KBM-7 (cell line): ENCODE data around the gene MGAT5.

Experiments used
- DNase-seq: peaks from one replicate; pipeline ENCODE4 v3.0.0-alpha.2; 2015
- in situ Hi-C: fragments of 300-500 bp; cut with MboI; formaldehyde crosslinking; loops from 2 replicates; pipeline ENCODE4 v1.14.3; 2020; ENCODE audit warnings: low sequenced_read_pairs, low pct_unique_long_range_greater_than_20kb, mixed read lengths

MGAT5 gene

DNA sequence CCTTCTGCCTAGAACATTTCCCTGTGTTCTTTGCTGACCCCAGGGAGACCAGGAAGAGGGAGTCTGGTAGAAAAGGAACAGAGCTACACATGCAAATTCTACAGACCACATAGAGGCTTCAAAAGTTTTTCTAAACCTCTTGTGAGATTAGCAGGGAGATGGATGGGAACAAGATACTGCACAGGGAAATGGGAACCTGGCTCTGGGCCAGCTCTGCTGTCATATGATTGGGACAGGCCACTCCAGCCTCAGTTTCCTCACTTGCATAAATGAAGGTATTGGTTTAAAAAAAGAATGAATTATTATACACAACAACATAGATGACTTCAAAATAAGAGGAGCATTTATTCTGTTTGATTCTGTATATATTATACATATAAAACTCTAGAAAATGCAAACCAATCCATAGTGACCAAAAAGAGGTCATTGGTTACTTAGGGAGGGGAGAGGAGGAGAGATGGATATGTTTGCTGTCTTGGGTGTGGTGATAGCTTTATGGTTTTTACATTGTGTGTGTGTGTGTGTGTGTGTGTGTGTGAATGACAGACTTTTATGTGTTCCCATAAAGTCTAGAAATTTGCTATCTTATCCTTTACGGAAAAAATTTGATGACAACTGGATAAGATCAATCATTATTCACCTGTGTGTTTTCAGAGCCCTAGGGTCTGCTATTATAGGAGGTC, 115.5 kb downstream of the MGAT5 start:
- in situ Hi-C loops: no loop called here
- no peak for DNase-seq

DNA sequence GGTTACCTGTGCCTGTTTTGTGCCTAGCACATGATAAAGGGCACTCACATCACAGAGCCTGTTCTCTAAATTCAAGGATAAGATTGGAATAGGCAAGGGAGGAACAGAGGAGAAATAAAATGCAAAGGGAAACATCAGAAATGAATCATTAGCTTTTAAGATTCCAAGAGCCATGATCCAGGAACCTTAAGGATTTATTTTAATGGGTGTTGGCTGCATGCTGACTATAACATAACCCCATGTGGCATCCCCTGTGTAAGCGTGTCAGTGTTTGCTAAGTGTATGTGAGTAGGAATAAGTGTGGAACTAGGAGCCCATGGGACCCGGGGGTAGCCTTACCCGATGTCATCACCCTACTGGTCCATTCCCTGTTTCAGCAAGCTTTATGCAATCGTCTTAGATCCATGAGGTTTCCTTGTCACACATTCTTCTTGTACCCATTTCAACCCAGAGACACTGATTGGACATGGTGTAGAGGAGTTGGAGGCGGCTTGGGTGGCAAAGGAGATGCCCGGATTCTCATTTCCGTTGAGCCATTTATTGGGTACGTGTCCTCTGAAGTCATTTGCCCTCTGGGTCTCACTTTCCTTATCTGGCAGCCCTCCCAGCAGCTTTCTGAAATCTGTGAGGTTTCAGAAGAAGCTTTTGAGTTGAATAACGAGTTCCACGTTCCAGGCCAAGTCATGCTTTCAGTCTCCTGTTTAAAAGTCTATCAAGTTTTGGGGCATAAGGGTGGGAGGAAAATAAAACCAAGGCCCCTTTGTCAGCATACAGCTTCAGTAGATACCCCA, 117.0 kb downstream of the MGAT5 start:
- in situ Hi-C loops: no loop called here

DNA sequence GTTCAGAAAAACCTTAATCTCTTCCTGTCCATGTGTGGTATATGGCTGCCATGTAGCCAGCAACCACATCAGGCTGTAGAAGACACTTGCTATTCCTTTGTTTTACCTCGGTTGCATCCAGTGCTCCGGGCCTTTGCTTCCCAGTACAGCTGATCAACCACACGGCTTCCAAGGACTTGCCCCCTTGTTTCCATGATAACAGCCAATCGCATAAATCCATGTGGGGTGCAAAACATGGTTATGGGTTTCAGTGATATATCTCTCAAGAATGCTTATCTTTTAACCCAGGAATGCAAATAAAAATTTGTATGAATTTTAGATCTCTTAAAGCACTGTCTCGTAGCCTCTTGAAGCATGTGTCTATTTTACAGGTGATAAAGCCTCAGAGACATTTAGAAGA, 118.3 kb downstream of the MGAT5 start:
- in situ Hi-C loops: no loop called here
- no peak for DNase-seq

More for the DNA sequence above, 117.0 kb downstream of the MGAT5 start:
- DNase-seq: no peak

DNA sequence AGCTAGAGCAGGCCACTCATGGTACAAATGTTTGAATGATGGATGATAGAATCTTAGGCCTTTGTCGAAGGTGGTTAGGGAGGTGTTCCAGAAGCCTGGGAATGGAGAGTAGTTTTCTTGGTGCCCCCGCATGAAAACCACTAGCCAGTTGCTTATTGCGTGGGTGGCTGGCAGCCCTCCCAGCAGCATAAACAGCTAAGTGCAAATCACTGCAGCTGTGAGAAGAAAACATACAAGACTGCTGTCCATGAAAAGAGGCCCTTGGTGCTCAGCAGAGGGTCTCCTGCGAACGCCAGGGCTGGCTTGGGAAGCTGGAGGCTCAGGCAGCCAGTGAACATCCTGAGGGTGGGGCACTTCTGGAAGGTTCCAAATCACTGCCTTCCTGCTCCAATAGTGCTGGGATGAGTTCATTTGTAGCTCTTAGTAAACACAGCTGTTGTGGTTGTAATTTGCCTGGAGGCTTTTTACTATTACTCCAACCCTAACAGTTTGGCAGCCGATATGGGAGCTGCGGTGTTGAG, 118.8 kb downstream of the MGAT5 start:
- no peak for DNase-seq
- in situ Hi-C loops: no loop called here

DNA sequence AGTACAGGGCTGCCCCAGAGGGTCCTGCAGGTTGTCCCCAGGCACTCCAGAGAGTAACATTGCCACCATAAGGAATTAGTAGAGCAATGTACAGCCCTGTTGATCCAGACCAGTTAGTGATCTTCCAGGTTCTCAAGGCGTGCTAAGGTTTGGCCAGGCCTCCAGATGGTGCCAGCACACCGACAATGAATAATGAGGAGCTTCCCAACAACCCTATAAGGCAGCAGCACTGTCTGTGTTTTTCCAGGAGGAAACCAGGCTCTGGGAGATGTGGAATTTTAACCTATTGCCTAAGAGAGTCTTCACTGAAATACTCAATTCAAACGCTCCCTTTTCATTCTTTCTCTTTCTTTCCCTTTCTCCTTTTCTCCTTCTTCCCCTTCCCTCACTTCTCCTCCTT, 122.1 kb downstream of the MGAT5 start:
- in situ Hi-C loops: no loop called here
- no peak for DNase-seq

DNA sequence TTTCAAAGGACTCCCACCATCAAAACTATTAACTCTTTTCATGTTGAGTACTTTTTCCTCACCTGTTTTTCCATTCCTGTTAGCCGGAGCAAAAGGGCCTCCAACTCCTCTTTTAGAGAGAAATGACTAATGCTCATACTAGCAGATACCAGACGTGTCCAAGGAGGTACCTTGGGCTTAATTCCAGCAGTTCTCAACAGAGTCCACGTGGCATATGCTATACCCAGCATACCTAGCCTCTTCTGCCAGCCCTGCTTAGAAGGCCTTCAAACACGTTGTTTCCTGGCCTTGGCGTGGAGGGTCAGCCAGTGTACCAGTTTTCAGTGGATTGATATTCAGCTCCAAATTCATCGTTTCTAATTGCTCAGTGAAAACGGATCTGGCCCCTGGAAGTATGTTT, 123.9 kb downstream of the MGAT5 start:
- in situ Hi-C loops: no loop called here

DNA sequence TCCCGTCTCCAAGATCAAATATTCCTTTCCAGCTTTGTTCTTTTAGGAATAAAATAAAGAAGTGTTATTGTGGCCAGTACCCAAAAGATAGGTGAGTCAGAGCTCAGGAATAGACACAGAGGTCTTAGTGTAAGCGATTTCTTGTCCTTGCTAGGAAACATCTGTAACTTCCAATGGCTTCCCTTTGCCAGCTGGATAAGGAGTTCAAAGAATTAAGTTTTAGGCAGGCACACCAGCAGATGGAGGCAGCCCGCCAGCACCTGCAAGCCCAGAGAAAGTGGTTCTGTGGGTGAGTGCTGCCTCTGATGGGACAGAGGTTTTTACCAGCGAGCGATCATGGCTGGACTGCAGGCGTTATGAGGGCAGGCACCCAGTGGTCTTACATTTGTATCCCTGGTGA, 125.4 kb downstream of the MGAT5 start:
- in situ Hi-C loops: no loop called here
- no peak for DNase-seq

More for the DNA sequence above, 123.9 kb downstream of the MGAT5 start:
- DNase-seq: no peak

DNA sequence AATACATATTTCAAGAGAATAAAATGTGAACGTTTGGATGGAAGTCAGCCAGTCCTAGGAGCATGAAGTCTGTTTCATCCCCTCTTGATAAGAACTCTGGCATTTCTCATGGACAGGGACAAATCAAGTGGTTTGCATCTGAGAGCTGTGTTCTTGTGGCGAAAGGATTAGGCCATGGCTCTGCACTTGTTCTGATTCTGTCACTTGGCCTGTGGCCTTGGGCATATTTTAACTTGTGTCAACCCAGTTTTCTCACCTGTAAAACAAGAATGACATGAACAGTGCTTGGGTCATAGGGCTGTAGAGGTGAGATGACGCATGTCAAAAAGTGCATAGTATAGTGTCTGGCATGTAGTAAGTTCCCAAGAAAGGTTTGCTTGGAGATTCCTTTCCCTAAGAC, 125.8 kb downstream of the MGAT5 start:
- in situ Hi-C loops: no loop called here
- no peak for DNase-seq

DNA sequence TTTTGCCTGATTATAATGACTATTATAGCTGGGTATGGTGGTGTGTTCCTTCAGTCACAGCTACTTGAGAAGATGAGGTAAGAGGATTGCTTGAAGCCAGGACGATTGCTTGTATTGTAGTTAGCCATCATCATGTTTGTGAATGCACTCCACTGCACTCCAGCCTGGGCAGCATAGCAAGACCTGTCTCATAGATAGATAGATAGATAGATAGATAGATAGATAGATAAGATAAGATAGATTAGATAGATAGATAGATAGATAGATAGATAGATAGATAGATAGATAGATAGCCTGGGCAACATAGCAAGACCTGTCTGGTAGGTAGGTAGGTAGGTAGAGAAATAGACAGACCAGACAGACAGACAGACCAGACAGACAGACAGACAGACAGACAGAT, 127.3 kb downstream of the MGAT5 start:
- no peak for DNase-seq
- in situ Hi-C loops: no loop called here

DNA sequence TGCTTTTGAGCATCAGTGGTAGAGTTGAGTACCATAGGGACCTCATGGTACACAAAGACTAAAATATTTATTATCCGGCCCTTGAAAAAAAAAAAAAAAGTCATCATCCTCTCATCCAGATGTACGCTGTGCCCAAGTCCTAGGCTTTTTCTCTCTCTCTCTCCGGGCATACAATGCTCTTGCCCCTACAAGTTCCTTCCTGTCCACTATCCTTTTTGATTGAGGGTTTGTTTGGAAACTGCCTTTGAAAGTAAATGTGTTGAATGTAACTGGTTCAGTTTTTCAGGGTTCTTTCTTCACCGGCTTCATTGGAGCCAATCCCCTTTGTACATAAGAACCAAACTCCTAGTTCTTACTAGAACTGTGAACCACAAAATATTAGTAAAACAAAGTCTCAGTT, 130.3 kb downstream of the MGAT5 start:
- in situ Hi-C loops: no loop called here
- DNase-seq: no peak

DNA sequence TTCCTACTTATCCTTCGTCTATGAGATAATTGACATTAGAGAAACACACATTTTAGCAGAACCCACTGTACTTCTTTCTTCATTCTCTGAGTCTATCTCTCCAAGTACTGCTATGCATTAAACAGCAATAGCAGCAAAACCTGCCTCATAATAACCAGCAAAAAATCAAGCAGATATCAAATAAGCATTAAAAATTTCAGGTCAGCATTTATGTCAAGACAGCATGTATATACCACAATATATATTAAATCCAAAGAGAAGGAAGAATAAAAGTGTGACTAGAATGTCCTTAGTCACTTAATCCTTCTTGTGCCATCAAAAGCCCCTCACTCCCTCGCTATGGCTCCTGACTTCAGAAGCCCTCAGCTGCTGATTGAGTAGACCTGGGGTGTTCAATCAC, 131.3 kb downstream of the MGAT5 start:
- no peak for DNase-seq
- in situ Hi-C loops: no loop called here

DNA sequence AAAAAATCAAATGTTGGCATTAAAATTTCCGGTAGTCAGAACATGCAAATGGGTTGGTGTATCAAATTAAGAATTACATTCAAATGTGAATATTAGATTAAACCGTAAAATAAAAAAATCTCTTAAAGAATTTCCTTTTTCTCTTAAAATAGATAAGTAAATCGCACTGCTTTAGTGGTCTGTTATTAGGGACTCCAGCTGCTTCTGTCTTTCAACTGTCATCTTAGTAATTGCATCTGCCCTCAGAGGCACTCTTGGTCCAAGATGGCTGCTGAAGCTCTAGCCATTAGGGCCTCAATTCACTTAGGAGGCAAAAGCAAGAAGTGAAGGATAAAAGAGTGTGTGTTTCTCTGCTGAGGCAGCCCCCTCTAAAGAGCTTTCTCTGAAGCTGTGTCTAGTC, 132.4 kb downstream of the MGAT5 start:
- DNase-seq: no peak
- in situ Hi-C loops: no loop called here

DNA sequence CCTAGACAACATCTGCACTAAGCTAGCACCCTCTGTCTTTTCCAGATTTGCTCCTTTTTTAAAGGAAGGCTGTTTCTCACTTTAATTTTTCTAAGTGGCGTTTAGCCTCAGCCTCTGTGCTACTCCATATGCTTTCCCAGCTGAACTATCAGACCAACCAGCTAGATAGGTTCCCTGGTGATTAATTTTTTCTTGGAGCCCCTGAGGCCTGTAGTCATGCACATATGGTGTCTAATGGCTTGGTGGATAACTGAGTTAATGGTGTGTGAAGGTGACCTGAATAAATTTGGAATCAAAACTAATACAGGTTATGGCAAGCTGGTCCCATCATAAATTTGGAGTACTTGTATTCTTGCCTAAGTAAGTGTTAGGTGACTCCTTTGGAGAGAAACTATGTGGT, 135.5 kb downstream of the MGAT5 start:
- no peak for DNase-seq
- in situ Hi-C loops: no loop called here

DNA sequence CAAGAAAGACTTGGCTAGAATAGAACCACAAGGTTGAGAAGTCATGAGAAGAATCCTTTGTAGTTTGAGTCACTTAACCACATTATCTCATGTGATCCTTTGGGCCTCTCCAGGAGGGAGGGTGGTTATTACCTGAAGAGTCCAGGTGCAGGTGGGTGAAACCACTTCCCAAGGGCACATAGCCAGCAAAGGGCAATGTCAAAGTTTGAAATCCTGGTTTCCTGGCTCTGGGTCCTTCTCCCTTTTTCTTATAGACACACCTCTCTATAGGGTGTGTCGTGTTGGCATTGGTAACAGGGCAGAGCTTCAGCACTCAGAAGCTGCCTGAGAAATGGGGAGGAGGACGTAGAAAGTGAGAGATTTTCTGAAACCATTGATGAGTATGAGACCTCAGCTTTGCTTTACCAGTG, 137.9 kb downstream of the MGAT5 start:
- no peak for DNase-seq
- in situ Hi-C loops: no loop called here

DNA sequence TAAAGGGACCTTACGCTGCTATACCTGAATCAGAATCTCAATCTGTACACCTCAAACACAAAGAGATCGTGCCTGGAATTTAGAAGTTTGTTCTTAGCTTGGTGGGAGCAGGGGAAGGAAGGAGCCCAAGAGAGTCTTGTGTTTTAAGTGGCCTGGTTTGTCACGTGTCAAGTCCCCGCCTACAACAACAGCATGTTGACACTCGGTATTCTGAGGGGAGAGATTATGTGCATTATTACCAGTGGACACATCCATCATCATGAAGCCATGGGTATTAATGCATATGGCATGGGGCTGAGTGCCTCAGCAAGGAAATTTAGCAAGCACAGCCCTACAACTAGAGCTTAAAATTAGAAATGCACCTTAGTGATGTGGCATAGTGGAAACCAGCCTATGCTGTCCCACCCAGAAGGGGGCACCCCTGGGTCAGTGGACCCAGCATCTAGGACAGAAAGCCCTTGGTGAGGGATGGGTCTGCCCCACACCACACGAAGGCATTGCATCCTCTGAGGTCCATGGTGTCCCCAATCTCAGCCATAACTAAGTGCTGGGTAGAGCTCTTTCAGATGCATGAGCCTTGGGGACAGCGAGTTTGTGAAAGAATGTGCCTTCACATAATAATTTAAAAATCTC, 138.7 kb downstream of the MGAT5 start:
- in situ Hi-C loops: no loop called here
- DNase-seq: no peak

DNA sequence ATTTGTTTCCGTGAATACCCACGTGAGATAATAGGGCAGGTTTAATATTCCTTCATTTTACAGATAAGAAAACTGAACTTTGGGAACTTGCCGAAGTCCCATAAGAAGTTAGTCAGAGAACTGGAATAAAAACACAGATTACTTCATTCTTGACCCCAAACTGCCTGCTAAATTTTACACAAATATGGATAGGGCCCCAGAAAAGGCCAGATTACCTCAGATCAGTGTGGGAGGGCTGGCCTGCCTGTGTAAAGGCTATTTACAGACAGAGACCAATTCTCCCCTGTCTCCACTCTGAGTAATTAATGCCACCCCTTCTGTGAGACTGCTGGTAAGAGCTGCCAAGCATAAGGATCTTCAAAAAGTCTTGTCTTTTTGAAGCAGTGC, 139.2 kb downstream of the MGAT5 start:
- no peak for DNase-seq
- in situ Hi-C loops: no loop called here

DNA sequence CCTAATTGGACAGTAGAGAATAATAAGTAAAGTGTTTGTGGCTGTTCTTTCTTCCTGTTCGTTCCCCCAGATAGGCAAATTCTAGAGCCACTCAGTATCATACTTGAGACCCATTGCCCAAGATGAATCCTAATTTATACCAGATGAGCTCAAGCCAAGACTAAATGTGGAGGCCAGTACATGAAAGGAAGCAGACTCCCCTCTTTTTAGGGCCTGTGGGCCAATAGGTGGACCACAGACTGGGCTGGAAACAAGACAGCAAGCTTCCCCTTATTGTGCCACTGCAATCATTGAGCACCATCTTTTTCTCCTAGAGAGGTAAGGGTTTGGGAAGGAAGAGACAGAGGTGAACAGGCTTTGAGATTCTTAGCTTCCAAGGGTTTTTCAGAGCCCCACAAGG, 141.9 kb downstream of the MGAT5 start:
- in situ Hi-C loops: no loop called here
- DNase-seq: peak; percentile 25

DNA sequence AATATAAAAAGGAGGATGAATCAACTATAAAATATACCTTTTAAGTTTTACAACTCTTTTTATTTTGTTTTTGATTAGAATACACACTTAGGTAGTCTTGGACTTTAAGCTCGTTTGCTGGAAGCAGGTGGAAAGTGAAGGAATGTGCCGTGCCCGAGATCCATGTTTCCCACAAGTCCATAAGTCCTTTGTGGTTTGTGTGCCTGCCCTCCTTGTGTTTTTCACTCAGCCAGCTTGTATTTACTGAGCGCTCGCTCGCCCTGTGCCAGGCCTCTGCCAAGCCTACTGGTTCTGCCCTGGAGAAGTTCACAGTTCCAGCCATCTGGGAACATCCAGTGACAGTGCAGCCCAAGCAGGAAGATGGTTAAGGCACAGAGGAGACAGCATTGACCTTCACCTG, 142.6 kb downstream of the MGAT5 start:
- in situ Hi-C loops: no loop called here
- DNase-seq: no peak

DNA sequence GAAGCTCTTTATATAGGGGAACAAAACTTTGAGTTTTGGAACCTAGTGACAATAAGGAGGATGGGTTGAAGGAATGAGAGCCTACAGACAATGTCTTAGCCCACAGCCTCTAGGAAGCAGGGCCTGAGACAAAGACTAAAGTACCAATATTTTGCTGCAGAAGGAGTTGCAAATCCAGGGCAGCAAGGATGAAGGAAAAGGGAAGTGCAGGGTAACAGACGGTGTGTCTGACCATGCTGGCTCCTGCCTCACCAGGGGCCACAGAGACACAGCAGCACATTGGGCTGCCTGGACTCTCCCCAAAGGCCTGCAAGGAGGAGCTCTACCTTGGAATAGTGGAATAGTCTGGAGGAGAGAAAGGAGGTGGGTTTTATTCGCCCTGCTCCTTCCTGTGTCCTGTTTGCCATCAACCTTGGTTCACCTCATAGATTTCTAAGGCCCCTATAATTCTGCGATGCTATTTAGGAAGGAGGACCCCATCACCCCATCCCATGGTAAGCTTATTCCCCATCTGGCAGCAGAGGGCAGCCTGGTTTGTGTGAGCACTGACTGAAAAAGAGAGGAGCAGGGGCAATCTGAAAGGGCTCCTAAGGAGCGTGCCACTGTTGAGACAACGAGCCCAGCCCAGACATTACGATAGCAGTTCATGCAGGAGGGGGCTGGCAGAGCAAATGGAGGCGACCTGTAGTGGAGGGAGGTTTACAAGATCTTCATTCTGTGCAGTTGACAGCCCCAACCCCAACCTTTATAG, 143.4 kb downstream of the MGAT5 start:
- in situ Hi-C loops: no loop called here
- peak; percentile 17 for DNase-seq

DNA sequence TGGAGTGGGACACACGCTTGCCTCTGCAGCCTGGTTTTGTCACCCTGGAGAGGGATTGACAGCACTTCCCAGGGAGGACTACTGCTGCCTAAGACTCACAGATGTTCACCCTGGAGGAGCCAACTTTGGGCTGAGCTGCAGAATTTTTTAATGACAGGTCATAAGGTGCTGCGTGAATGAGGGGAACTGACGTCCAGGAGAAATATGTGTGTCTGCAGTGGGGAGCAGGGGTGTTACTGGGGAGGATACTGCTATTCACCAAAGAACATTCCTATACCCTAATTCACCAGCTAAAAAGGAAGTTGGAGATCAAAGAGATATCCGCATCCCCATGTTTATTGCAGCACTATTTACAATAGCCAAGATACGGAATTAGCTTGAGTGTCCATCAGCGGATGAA, 144.4 kb downstream of the MGAT5 start:
- DNase-seq: no peak
- in situ Hi-C loops: no loop called here
